Thyroid gland (tissue), 4 donors: Measurements from ENCODE around the gene PRND. TPM values are rescaled to one million over a fixed set of nuclear protein-coding genes. Genes with fewer than 3 reads are reported as not detected.
A peak's percentile ranks its signal among the peaks of the same experiment; 100 is the strongest.
"Not testable (repeated sequence)": the region's sequence is repeated elsewhere in the genome, so short reads cannot be mapped to it uniquely, and the experiment has no call there.

ENCODE experiments used
- DNase-seq, 2 donors: peaks; one replicate each; pipeline ENCODE4 v3.0.0-alpha.2; 2019
- H3K27ac ChIP-seq, 3 donors: fragments of 200-600 bp; sonication (generic); 1 replicate in 2 of 3; 2 replicates in 1 of 3; pipeline ENCODE4 v1.5.1; 2016 to 2019; ENCODE audit warnings: mild to moderate bottlenecking in 1 of 3, moderate library complexity in 1 of 3
- H3K27me3 ChIP-seq: fragments of 200-600 bp; sonication (generic); one replicate; pipeline ENCODE4 v1.5.1; 2019
- H3K36me3 ChIP-seq, 2 donors: fragments of 200-600 bp; sonication (generic); one replicate each; pipeline ENCODE4 v1.5.1; 2016 to 2019
- H3K4me1 ChIP-seq, 2 donors: fragments of 200-600 bp; sonication (generic); one replicate each; pipeline ENCODE4 v1.5.1; 2017 to 2019
- H3K4me3 ChIP-seq, 3 donors: fragments of 200-600 bp; sonication (generic); replicated peaks in 1 of 3; 1 replicate in 2 of 3; 2 replicates in 1 of 3; pipeline ENCODE4 v1.5.1; 2016; ENCODE audit warnings: mild to moderate bottlenecking in 1 of 3
- H3K9me3 ChIP-seq: fragments of 200-600 bp; sonication (generic); one replicate; pipeline ENCODE4 v1.5.1; 2017
- CTCF ChIP-seq, 6 experiments: fragments of 200-600 bp in 3 of 6; fragments of 450-650 bp in 3 of 6; sonication (generic) in 3 of 6; IDR thresholded peaks; one replicate each; pipeline ENCODE4 v1.5.1; 2016 to 2019; ENCODE audit warnings: antibody characterized with exemption in 6 of 6, mild to moderate bottlenecking in 2 of 6, inconsistent platforms in 1 of 6, moderate library complexity in 1 of 6
- POLR2A ChIP-seq, 2 donors: fragments of 450-650 bp; IDR thresholded peaks; one replicate each; pipeline ENCODE4 v1.6.1; 2017; ENCODE audit warnings: antibody characterized with exemption in 2 of 2, mild to moderate bottlenecking in 2 of 2, moderate library complexity in 1 of 2
- WGBS, 2 donors: methylation state at CpG; one replicate each; pipeline ENCODE4 v1.1.5; 2017; 5-methylcytosine and 5-hydroxymethylcytosine counted together
- intact Hi-C: fragments of 100-400 bp; cut with DNase I; formaldehyde crosslinking; loops from one replicate; pipeline ENCODE4 v1.15.1; 2023
- total RNA-seq, 4 donors: library from RNA; depleted of rRNA; stranded (reverse); fragments of >200 nt; gene quantifications; one replicate each; pipeline ENCODE4 v1.2.3, GENCODE V29; 2016

Gene PRND
- total RNA-seq, 4 donors from 2014 or later, result 0.89 to 2.0 TPM; not detected in 2

DNA sequence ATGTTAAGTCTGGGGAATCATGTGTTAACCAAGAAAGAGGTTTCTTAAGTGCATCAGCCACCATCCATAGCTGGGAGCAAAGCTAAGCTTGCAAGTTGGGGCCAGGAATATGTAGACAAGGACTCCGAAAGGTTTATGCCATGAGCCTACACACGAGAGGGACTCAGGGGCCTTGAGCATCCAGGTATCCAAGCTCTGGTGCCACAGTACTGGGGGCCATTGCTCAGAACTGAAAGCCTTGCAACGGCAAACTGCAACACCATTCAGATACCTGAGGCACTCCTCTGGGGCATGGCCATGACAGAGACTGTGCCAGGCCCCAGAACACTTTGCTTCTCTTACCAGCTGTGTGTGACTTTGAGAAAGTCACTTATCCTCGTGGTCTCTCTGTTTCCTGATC lies 27.6 kb downstream of the PRND start:
- no peak for DNase-seq
- intact Hi-C loops, result no loop called here

DNA sequence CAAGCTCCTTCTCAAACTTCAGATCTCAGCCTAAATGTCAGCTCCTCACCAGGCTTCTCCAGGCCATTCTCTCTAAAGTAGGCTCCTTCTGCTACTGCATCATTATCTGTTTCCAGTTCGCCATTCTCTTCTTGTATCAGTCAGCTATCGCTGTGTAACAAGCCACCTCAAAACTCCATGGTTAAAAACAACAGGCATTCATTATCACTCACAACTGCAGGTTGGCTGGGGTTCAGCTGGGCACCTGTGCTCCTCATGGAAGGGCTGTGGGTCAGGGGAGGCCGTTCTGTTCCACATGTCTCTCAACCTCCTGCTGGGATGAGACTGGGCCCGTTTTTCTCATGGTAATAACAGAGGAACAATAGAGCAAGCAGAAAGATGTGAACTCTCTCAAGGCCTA lies 28.7 kb downstream of the PRND start:
- Histone ChIP-seq H3K36me3 (no peaks in the 10 kb centered on the region), H3K27ac (no peak overlapping the region), H3K9me3 (no peaks in the 10 kb centered on the region), H3K27me3 (no peaks in the 10 kb centered on the region), H3K4me1 (no peaks in the 10 kb centered on the region), H3K4me3 (no peak overlapping the region)
- TF ChIP-seq POLR2A (IDR thresholded peaks at IDR 0.05) (no peak), CTCF (IDR thresholded peaks at IDR 0.05) (no peak)
- 68 to 71% methylated on average over 4 of the region's 4 CpGs for WGBS, 2 donors
- intact Hi-C loops, result no loop called here
- DNase-seq, result no peak

More for the DNA sequence above, 27.6 kb downstream of the PRND start:
- TF ChIP-seq CTCF (IDR thresholded peaks at IDR 0.05) (no peak), POLR2A (IDR thresholded peaks at IDR 0.05) (no peak)
- WGBS, 2 donors, result 76 to 85% methylated on average over 4 of the region's 4 CpGs
- Histone ChIP-seq H3K4me3 (no peak overlapping the region), H3K27me3 (no peaks in the 10 kb centered on the region), H3K9me3 (no peaks in the 10 kb centered on the region), H3K36me3 (no peaks in the 10 kb centered on the region), H3K4me1 (no peaks in the 10 kb centered on the region), H3K27ac (no peak overlapping the region)

- H3K27me3 ChIP-seq, intact Hi-C loops, H3K4me1 ChIP-seq, H3K27ac ChIP-seq, H3K4me3 ChIP-seq, H3K9me3 ChIP-seq, H3K36me3 ChIP-seq: not testable (repeated sequence)
- DNase-seq, result peak; percentile 29 to 34
- 61 to 77% methylated on average over 13 to 16 of the region's 16 CpGs for WGBS, 2 donors
Measured at GRCh38 chr20:4759100-4759884, 37.6 kb downstream of the PRND start.

DNA sequence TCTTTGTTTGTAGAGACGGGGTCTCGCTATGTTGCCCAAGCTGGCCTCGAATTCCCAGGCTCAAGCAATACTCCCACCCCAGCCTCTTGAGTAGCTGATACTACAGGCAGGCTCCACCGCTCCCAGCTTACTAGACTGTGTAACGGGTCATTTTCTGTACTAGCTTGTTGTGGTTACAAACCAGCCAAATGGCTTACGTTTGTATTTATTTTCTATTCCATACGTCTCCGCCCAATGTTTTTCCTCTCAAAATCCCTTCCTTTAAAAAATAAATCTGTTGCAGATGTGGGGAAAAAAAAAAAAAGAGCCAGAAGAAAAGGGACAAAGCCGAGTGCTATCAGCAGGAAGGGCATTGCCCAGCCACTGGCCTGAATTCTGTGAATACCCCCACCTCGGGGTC lies 41.6 kb downstream of the PRND start:
- no peaks in the 10 kb centered on the region for H3K9me3 ChIP-seq
- 85 to 86% methylated on average over 10 of the region's 10 CpGs for WGBS, 2 donors

DNA sequence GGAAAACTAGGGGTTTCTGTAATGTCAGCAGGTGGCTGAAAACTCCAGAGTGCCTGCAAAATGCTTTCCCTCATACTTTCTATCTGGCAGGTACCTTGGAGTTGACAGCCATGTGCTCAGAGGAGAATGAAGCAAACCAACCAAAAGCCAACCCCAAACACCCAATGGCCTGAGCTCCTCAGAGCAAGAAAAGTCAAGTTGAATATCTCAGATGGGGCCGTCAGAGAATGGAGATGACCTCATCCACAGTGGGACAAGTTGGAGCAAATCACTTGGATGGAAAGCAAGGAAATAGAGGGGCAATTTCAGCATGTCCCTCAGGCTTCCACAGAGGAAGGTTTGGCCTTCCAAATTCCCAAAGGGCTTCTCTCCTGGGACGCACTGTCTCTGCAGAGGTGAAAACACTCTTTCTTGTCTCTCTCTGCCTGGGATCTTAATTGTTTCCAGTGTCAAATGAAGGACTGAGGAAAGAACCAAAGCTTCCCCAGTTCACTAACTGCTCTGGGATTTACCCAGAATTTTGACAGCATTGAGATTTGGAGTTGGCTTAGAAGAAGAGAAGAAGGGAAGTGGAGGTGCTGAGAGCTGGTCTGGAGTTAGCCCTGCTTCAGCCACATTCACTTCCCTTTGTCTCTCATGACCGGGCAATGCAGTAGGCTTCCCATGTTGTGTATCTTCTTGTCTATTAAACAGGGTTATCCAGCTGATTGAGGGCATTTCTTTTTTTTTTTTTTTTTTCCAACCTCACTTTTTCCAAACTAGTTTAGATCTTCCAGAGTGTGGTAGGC lies 42.2 kb downstream of the PRND start:
- Histone ChIP-seq H3K27me3 (no peaks in the 10 kb centered on the region), H3K36me3 (no peaks in the 10 kb centered on the region), H3K4me1 (no peaks in the 10 kb centered on the region), H3K4me3 (no peak overlapping the region), H3K9me3 (no peaks in the 10 kb centered on the region), H3K27ac (no peak overlapping the region)
- 68 to 83% methylated on average over 3 of the region's 3 CpGs for WGBS, 2 donors
- TF ChIP-seq POLR2A (IDR thresholded peaks at IDR 0.05) (no peak), CTCF (IDR thresholded peaks at IDR 0.05) (no peak)
- DNase-seq, result no peak
- intact Hi-C loops, result no loop called here

More for the DNA sequence above, 41.6 kb downstream of the PRND start:
- H3K4me3 ChIP-seq, result no peak overlapping the region
- no peak overlapping the region for H3K27ac ChIP-seq
- no peaks in the 10 kb centered on the region for H3K4me1 ChIP-seq
- no peak for DNase-seq
- H3K36me3 ChIP-seq, result no peaks in the 10 kb centered on the region
- intact Hi-C loops, result no loop called here
- TF ChIP-seq POLR2A (IDR thresholded peaks at IDR 0.05) (no peak), CTCF (IDR thresholded peaks at IDR 0.05) (no peak)
- no peaks in the 10 kb centered on the region for H3K27me3 ChIP-seq
